SHP77 treated with DMSO at 0.1 percent for 48 hours (cell line): ENCODE data around the gene KCNS1.
"Not testable (repeated sequence)": the region's sequence is repeated elsewhere in the genome, so short reads cannot be mapped to it uniquely, and the experiment has no call there.

ENCODE experiments used
- DNase-seq: peaks from one replicate; lab custom pipeline; 2025; lab: John Stamatoyannopoulos, UW

KCNS1 gene

DNA sequence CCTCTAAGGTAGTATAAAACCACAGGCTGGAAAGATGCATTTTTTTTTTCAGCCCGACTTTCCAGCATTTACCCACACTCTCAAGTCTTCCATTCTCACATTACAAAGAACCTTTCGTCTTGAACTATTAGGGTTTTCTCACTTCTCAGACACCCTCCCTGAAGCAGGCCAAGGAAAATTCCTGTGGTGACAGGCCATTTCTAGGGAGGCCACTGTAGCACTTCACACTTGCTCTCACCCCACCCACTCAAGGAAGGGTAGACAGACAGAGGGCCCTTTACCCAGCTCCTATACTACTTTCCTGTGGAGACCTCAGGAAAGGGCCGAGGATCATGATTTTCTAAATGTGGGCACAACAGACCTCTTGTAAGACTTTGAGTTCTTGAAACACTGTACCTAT is 27.7 kb downstream of the KCNS1 start:
- no peak for DNase-seq

DNA sequence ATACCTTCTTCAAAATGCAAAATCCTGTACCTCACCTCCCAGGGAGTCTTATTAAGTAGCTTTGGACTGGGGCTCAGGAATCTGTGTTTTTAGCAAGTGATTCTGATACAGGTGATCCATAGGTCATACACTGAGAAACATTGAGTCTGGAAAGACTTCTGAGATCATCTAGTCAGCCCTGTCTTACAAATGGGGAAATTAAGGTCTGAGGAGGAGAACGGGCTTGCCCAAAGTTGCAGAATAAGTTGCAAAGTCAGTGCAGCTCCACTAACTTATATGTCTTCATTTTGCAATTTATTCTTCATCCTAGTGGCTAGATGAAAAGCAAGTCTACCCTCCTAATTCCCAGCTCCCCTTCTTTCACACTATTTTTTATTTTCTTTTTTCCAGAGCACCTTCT is 28.9 kb downstream of the KCNS1 start:
- DNase-seq = no peak

DNA sequence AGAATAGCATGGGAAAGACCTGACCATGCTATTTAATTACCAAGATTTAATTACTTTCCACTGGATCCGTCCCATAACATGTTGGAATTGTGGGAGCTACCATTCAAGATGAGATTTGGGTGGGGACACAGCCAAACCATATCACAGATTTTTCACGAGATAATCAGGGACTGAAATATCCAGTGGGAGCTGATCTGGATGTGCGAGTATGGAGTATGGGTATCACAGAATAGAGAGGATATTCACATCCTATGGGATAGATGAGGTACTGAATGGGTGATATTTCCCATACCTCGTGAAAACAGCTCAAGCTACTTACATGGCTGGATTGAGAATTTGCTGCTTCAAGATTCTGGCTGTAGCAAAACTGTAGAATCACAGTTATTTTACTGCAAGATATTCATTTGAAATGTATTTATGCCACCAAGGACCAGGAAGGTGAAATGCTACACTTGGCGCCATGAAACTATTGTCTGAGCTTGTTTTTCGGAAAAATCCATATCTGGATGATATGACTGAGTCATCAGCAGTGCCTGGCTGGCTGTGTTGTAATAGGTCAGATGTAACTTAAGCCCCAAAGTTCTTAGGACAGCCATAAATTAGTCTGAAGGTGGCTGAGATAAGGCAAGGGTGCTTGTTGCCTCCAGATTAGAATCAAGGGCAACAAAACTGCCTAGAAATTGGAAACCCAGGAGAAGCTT is 29.8 kb downstream of the KCNS1 start:
- no peak for DNase-seq

DNA sequence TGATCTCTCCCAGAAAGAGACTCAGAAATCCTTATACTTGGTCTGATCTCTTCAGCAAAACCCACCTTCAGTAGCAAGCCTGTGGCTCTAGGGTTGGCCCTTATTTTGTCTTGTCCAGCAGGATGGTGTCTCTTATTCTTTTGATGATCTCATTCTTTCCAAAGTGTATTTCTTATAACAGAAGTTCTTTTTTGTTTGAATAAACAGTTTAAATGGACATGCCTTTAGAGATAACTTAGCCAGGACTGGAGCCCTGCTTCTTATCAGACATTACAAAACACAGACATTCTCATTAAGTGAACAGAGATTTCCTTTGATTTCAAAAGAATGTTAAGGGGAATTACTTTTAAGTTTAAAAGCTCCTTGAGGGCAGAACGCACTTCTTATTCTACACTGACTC is 31.7 kb downstream of the KCNS1 start:
- no peak for DNase-seq

DNA sequence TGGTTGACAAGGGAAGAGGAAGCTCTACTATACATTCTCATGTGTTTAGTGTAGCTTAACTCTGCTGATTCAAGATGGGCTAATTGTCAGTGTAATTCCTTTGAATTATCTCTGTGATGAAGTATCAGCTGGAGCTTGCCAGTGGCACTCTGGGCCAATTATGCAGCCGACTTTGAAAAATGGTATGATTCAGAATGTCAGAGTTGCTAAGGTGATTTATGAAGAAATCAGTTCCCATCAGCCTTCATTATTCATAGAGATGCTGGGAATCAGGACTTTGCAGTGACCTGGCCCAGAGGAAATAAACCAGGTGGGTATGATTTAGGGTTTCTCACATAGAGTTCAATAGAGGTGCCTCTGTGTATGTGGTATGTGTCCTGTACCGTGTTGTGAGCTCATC is 33.4 kb downstream of the KCNS1 start:
- no peak for DNase-seq

DNA sequence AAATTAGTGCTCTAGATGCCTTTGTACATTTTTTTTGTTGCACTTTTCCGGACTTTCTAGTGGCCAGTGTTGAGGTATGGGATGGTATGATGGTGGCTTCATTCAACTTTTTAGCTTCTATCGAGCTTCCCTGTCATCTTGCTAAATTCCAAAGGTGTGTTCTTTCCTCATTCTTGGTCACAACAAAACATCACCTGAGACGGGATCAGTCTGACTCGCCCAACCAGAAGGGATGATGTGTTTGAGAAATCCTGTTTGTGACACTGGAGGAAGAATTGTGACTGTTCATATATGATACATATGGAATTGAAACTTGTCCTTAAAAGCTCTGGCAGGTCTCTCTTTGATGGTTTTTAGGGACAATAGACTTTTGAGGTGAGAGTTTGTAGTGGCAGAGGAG is 33.8 kb downstream of the KCNS1 start:
- no peak for DNase-seq

DNA sequence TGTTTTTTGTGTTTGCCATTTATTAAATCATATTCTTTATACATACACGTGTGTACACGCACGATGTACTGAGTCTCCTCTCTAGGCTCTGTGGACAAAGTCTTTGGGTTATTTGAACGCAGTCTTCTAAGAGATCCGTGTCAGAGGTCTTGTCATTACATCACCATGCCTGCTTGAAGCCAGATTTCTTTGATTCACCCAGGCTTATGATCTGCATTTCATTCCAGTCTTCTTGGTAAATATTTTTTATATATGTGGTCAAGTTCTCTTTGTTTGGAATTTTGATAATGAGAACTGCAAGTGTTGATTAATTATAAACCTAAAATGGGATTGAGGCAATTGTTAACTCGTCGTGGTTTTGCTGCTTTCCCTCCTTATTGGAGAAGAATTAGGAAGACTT is 34.6 kb downstream of the KCNS1 start:
- no peak for DNase-seq

DNA sequence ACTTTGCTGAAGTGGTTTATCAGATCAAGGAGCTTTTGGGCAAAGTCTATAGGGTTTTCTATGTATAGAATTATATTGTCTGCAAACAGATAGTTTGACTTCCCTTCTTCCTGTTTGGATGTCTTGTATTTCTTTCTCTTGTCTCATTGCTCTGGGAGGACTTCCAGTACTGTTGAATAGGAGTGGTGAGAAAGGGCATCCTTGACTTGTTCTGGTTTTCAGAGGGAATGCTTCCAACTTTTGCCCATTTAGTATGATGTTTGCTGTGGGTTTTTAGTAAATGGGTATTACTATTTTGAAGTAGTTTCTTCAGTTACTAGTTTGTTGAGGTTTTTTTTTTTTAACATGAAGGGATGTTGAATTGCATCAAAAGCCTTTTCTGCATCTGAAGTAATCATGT is 36.1 kb downstream of the KCNS1 start:
- DNase-seq = no peak

DNA sequence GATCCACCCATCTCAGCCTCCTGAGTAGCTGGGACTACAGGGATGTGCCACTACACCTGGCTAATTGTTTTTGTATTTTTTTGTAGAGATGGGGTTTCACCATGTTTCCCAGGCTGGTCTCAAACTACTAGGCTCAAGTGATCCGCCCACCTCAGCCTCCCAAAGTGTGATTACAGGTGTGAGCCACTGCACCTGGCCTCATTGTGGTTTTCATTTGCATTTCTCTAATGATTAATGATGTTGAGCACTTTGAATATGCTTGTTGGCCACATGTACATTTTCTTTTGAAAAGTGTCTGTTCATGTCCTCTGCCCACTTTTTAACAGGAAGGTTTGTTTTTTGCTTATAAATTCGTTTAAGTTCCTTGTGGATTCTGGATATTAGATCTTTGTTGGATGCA is 37.8 kb downstream of the KCNS1 start:
- not testable (repeated sequence) for DNase-seq

DNA sequence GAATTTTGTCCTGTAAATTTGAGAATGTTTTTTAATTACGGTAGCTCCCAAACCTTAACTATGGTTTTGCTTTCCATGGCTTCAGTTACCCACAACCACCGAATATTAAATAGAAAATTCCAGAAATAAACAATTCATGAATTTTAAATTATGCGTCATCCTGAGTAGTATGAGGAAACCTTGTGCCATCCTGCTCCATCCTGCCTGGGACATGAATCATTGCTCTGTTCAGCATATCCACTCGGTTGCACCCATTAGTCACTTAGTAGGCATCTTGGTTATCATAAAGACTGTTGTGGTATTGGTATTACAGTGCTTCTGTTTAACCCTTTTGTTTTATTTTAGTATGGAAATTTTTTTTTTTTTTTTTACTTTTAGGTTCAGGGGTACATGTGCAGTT is 39.7 kb downstream of the KCNS1 start:
- no peak for DNase-seq

DNA sequence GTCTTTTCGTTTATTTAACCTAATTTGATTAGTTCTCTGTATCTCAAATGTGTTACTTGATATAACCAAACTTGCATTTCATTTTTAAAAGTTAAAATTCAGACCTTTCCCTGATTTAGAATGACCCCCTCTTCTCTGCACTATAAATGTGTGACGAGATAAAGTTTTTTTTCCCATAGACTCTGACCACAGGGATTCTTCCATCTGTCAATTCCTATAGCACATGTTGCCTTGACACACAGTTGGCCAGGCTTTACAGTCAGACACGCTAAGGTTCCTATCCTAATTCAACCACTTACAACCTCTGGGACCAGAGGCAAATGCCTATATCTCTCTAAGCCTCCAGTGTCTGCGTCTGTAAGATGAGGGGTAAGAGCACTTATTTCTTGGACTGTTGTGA is 40.6 kb downstream of the KCNS1 start:
- no peak for DNase-seq

DNA sequence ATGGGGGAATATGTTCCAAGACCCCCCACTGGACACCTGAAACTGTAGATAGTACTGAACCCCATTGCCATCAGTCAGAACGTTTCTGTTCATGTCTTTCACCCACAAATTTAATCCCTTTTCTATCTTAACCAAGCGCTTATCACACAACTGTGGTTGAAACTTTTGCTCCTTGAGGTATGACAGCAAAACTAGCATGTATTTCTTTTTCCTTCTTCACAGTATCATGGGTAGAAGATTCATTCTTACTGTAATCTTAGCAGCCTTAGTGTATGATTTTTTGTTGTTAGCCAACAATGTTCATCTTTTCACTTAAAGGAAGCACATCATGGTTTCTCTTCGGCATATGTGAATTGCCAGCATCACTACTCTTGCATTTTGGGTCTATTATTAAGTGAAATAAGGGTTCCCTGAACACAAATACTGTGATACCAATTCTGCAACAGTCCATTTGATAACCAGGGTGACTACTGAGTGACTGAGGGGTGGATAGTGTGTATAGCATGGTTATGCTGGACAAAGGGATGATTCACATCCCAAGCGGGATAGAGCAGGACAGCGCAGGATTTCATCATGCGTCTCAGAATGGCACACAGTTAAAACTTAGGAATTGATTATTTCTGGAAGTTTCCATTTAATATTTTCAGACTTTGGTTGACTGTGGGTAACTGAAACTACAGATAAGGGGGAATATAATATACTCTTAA is 41.8 kb downstream of the KCNS1 start:
- DNase-seq = no peak

DNA sequence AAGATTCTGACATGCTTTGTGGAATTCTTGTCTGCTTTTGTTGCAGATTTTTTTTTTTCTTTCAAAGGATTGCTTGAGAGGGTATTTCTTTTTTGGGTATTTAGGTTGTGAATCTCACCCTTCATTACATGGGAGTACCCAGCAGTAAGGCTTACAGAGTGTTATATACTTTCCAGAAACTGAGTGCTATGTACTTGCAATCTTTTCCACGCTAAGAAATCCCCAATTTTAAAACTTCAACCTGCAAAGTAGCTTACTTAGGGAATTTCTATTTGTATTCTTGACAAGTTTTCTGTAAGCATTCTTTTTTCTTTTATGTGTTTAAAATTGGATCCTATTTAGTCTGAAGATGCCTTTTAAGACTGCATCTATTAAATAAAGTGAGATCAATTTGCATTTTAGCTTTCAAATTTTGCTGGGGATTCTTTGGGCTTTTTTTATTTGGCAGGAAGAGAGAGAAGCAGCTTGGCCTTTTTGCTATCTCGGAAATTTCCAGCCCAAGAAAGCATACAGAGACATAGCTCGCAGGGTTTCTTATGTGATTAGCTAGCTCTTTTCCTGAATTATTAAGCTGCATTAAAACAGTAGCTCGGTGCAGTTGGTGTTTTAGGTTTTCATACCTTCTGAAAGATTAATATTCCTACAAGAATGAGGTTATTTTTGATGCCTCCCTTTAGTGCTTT is 42.6 kb downstream of the KCNS1 start:
- DNase-seq = no peak

DNA sequence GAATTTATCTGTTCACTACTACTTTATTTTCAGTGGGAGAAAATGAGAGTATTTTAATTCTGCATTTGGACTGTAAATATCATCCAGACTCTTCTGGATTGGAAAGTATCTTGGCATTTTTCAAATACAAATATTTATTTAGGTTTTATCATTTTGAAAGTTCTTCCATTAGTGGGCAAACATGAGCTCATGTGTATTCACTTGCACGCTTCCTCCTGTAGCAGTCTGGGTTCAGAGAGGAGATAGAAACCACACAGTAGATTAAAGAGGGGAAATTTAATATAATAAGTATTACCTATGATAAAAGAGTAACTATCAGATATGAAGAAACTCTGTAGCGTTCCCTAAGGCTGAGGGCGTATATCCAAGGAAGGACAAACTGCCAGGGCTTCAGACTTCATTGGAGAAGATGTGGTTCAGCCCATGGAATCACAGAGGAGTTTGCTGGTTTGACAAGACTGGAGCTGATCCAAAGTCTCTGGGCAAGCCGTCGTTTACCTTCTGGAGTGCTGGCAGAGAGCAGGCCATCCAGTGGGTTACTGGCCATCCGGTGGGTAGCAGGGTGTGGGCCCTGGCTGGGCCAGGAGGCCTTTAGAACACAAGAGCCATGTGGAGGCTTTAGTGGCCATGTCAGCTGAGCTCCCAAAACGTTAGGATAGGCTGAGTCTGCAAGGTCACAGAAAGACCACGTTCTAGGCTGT is 44.3 kb downstream of the KCNS1 start:
- DNase-seq = no peak

DNA sequence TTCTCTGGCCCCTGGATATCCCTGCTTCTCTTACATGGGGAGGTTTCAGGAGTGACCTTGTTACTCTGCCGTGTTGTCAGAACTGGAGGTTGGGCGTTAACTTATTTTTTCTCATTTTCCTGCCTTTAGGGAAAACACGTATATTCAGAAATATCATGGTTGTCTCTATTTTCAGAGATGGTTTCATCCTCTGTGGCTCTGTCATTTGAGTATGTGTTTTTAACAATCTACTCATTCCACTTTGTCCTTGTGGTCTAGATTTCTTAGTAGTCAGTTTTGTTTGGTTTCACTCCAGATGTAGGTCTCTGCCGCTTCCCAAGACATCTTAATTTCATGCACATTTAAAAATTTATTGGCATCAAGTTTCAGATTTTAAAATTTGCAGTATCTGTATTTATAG is 45.9 kb downstream of the KCNS1 start:
- DNase-seq = no peak

DNA sequence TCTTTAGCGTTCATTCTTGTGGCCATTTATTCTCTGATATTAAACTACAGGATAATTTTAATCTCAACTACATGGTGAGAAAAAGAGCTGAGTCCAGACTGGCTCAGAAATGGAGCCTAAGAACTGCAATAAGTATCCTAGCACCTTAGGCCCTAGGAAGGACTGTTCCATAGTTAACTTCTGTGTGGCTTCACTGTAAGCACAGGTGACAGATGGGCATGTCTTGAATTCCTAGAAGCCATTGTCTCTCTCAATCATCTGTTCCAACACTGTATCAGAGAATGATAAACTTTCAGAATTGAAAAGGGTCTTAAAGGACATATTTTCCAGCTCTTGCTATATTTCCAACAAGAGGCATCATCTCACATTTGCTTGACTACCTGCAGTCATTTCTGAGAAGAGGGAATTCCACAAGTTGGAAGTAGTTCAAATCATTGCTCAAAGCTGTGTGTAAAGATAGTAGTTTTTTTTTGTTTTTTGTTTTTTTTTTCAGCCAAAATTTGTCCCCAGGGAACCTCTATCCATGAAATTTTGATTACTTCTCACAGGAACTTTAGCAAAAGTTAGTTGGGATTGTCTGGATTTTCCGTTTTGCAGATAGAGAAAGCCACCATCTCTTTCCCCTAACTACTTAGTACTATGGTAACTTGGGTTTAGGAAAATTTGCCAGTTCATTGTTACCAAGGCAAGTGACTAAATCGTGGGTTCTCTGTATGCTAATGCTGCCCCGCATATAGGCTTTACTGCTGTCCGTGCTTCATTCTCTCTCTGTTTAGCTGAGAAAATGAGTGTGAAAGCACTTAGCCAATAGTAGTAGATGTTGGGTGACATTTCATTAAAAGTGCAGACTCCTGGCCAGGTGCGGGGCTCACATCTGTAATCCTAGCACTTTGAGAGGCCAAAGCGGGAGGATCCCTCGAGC is 47.2 kb downstream of the KCNS1 start:
- no peak for DNase-seq

DNA sequence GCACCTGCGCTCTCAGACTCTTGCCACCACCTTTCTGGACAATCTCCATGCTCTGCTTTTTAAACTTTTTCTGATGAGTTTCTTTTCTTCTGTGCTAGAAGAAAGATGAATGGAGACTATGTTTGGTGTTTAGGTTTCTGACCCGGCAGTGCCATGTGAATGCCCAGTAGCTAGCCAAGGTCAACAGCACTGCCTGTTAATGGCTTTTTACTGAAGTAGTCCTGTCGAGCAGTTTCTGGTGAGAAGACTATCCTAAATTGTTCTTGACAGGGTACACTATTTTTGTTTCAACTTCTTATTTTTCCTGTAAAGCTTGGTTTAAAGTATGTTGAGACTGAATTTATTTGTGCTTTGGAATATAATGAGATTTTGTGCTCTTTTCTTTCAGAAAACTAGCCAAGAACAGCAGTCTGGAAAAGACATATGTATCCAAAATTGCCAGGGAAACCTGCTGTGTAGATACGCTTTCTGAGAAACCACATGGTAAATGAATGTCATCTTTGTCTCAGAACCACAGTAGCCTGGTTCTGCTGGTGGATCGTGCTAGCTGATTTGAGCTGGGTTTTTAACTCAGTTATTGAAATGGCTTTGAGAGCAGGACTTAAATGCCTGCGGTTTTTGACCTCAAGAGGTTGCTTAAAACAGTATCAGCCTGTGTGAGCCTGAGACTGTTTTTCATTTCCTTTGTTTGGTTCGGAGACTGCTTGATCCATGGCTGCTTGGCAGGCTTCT is 48.1 kb downstream of the KCNS1 start:
- no peak for DNase-seq

DNA sequence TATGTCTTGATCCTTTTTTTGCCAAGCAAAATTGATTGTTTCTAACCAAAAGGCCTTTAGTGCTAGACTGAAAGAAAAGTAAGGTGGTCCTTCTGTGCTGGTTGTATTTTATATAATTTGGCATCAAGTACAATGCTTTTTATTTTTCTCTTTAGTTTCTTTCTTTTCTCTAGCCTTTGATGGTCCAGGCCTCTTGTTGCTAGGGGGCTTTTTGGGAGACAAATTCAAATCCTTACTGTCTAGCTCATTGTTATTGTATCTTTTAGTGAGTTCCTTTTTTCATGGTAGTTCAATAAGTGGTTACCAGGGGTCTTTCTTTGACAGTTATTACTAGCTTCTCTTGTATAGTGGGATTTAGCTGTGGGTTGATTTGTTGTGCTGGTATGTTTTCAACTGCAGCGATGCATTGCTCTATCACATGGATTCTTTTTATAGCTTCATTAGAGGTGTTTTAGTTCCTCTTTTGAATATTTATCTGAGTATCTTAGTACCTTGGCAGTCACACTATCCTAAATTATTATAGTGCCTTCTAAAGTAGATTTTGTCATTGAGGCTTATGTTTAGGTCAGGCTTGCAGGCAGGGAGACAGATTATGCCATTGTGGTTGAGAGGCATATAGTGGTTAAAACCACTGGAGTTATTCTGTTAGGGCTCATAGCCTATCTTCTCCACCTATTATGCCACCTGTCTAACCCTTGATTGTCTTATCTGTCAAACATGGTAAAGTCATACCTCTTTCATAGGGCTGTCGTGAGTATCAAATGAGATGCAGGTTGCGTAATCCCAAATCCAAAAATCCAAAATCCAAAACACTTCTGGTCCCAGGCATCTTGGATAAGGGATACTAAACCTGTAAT is 49.5 kb downstream of the KCNS1 start:
- no peak for DNase-seq

DNA sequence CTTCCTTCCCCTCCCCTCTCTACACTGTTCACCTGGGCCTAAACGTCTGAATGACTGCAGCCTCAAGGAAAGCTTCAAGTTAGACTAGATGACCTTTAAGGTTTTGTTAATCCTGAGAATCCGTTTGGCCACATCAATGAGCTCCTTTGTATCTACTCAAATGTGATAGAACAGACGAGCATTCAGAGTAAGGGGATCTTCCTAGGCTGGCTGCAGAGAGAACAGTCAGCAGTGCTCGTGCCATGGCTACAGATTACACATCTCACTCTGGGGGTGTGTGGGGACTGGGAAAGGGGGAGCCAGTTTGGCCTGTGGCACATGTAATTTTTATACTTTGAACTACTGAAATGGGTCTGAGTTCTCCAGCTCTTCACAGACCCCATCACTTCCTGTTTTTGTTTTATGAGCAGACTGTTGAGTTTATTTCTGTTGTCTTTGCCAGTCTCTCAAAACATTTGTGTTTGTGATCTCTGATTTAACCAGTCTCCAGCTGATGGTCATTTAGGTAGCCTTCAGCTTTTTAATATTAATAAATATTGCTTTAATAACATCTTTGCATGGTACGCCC is 50.9 kb downstream of the KCNS1 start:
- DNase-seq = no peak

DNA sequence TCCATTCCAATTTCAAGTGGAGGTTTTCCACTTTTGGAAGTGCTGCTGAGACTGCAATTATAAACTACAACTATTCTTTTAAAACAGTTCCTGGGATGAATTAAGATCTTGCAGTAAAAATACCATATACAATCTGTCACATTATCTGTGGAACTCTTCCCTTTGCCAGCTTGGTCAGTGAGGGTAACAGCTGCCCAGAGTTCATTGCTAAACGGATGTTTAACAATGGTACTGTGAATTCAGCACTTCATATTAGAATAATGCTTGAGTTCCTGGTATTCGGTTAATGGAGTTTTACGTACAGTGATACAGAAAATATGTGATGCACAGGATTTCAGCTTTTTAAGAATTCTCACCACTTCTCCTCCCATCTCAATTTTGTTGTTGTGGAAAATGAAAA is 51.5 kb downstream of the KCNS1 start:
- no peak for DNase-seq
